Hypothalamus (tissue), 51 donors: Measurements from ENCODE around the gene TMPRSS13.

Experiments used
- DNase-seq, 51 donors: peaks; one replicate each; lab custom pipeline; 2025; lab: John Stamatoyannopoulos, UW

TMPRSS13 gene

GRCh38 chr11:117900720-117901440, 28.3 kb downstream of the TMPRSS13 start:
- DNase-seq: no peak

GRCh38 chr11:117900121-117900648, 29.0 kb downstream of the TMPRSS13 start:
- DNase-seq: peak in 1 of 51 donors; percentile 7

DNA sequence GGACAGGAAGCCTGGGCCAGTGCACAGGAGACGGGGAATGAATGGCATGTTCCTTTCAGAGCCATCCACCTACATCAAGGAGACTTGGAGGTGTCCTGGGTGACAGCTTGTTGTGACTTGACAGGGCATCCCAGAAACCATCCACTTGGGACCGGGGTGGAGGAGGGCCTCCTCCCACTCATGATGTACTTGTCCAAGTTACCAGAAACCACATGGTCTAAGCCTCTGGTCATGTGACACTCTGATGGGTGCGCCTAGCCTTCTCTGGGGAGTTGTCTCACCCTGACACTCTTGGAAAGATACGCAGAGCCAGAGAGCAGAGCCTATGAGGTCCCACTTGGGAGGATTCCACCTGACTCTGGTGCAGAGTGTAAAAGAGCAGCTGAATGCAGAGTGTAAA, 31.1 kb downstream of the TMPRSS13 start:
- no peak for DNase-seq

- DNase-seq: no peak
Observed at GRCh38 chr11:117892651-117893050, 36.6 kb downstream of the TMPRSS13 start.

- DNase-seq: no peak
Observed at GRCh38 chr11:117891362-117891761, 37.8 kb downstream of the TMPRSS13 start.

DNA sequence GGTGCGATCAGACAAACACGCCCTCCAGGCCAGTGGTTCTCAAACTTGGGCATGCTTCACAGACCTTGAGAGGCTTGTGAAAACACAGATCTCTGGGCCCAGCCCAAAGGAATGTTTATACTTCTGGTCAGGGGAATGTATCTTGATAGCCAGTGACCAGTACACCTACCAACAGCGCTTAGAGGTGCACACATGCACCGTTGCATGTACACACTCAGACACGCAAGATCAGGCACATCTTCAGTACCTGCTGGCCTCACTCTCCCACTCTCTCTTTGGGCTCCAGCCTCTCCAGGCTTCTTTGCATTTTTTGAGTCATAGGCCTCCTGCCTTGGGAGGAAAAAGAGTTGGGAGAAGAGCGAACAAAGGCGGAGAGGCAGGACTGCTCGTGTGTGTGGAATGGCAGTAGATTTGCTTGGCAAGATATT, 41.0 kb downstream of the TMPRSS13 start:
- peak in 1 of 51 donors; percentile 12 for DNase-seq

DNA sequence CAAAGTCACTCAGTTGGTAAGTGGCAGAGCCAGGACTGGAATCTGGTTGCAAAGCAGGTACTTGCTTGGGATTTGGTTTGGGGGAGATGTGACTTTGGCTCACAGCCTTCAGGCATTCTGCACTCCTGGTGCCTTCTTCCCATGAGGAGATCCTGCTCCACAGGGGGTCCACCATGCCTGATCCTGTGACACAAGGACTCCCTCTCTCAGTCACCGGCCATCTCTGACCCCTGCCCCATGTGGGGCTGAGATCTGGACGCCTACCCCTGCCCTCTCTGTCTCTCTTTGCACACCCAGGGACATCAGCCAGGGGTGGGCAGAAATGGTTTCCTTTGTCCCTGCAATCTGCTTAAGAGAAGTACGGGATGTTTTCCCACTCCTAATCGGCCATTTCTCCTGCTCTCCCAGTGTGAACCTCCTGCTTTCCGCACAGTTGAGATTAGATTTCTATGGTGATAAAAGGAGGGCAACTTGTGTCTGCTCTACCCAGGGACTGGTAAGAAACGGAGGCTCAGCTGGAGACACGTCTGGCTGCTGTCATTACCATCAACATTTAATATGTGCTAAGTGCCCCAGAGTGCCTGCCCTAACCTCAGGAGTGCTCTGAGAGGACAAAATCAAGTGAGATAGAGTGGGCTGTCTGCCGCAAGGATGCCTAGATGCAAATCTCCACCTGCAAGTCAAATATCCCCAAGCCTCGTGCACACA, 41.6 kb downstream of the TMPRSS13 start:
- no peak for DNase-seq

- DNase-seq: no peak
Observed at GRCh38 chr11:117885777-117886176, 43.4 kb downstream of the TMPRSS13 start.

DNA sequence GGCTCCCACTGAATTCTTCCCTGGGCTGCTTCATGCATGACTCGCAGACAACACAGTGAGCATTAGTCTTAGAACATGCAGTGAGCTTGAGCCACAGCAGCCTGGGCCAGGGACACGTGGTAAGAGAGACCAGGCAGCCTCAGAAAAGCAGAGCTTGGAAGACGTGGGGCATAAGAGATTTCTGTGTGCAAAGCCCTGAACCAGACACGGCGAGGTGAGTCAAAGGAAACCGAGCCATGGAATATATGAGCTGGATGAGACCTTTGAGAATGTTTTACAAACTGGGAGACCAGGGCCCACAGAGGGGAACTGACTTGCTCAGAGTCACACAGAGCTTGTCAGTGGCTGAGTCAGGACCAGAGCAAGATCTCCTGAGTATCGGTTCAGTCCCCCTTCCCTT, 44.2 kb downstream of the TMPRSS13 start:
- DNase-seq: no peak

DNA sequence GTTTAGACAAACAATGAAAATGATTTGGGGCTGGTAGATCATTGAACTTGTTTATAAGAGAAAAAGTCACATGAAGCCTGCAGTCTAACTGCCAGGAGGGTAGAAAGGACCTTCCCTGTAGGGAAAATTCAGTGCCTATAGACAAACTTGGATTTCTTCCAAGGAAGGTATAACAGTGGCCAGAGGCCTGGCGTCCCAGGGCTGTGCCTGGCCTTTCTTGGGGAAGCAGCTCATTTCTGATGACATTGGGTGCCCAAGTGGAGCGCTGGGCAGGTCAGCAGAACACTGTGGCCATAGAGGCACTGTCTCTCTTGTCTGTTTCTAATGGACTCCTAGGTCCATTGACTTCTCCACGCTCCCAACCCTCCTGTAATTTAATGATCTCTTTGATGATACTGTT, 46.1 kb downstream of the TMPRSS13 start:
- no peak for DNase-seq

- peak in 1 of 51 donors; percentile 17 for DNase-seq
Observed at GRCh38 chr11:117882311-117882905, 46.8 kb downstream of the TMPRSS13 start.

DNA sequence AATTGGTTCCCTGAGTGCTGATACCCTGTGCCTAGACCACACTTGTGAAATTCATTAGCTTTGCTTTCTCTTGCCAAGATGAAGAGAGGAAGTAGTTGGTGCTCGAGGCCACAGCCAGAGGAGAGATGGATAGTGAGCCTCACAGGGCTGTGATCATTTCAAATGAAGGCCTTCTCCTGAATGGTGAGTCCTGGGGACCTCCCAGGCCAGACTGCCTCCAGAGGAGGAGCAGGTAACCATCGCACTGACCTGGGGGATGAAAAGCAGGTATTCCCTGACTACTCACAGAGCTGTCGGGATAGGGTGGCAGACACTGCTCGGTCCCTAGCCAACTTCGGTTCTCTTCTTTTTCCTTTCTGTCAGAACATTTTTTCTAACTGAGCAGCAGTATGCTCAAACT, 48.0 kb downstream of the TMPRSS13 start:
- DNase-seq: no peak

- DNase-seq: no peak
Observed at GRCh38 chr11:117879516-117880480, 49.4 kb downstream of the TMPRSS13 start.

DNA sequence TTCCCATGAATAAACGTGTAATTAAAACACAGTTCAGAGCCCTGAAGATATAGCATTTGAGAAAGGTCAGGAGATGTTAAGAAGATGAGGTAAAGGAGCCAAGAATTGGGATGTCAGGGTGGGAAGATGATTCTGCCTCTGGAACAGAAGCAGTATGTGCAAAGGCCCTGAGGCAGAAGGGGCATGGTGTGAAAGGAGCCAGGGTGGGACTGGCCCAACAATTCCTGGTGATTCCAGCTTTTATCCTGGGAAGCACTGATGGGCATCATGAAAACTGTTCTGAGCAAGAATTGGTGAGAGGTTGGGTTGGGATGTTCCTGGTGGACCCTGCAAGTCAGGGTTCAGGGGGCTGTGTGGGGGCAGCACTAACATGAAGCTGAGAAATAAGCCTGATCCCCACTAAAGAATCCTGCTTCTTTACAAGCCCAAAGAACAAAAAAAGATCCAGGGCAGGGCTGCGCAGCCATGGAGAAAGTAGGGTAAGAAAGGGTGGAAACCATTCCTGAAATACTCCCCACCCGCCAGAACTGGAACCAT, 50.2 kb downstream of the TMPRSS13 start:
- DNase-seq: no peak

DNA sequence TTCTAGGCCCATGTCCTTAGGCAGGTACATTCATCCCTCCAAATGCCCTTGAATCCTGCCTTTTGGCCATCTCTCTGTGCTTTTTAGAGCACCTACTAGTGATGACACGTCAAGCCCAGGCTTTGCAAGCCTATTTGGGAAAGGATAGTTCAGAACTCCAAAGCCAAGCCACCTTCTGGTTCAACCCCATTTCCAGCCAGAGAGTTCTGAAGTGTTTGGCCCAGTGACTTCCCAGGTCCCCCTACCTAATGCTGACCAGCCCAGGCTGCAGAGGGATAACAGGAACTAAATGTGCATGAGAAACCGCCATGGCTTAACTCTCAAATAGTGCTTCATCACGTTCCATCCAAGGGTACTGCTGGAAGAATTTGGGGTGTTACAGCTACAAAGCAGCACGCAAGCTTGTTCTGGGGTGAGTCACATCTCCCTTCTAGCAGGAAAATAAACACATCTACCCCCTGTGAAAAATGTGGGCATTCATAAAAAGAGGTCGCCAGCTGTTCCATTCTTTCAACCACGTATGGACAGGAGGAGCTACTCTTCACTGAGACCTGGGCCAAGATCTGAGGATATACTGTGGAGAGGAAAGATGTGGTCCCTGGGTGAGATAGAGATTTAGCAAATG, 50.8 kb downstream of the TMPRSS13 start:
- no peak for DNase-seq

DNA sequence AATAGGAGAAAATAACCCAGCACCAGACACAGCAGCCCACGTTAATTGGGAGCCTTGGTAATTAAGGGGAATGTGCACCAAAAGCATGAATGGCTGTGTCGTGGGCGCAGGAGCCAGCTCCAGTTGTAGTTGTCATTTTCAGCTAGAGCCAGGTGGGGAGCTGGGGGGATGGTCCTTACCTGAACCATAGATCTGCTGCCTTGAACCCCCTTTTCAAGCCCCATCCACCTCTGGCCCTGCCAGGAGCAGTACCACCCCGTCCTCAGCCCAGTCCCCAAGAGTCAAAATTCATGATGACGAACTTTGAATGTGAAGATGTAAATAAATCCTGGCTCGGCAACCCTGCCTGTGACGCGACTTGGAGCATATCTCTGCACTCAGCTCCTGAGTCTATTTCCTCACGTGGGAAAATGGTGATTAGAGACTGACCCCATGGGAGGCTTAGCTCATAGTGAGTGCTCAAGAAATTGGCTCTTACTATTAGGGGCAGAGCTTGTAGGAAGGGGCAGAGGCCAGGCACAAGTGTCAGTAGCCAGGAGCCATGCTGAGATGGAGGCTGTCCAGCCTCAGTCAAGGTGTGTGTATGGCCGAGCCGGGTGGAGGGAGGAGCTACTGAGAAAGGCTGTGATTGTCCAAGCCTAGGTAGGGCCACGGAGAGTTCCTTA, 52.0 kb downstream of the TMPRSS13 start:
- DNase-seq: peak in 2 of 51 donors; percentile 14 to 73

- peak in 26 of 51 donors; percentile 15 to 82 (median 50) for DNase-seq
Observed at GRCh38 chr11:117876341-117877119, 52.7 kb downstream of the TMPRSS13 start, which contains the start of gene FXYD6. FXYD6 (minus strand) TSS chr11:117876658; CDS start chr11:117842776, 33,882 bp downstream.

DNA sequence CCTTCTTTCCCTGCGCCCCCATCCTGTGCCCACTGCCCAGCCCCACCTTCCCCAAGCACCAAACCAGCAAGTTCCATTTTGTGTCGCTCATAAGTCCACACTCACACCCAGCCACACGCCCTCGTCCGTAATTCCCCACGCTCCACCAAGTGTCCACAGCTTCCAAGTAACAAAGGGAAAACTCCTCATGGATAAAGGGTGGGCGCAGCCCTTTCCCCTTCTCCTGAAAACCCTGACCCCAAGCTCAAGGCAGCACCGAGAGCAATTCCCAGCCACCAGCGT, 53.2 kb downstream of the TMPRSS13 start:
- no peak for DNase-seq
